SK-N-SH (cell line): Measurements from ENCODE around the gene ZCCHC2. TPM values are rescaled to one million over a fixed set of nuclear protein-coding genes. Genes with fewer than 3 reads are reported as not detected.

ENCODE experiments used
- CTCF ChIA-PET: fragments of 300-600, 350-600 bp; formaldehyde crosslinking; extraction: SDS; loops from one replicate; lab custom pipeline; 2021; lab: Yijun Ruan, JAX
- POLR2A ChIA-PET: fragments of 350-600 bp; sonication (Branson Sonifier 250); formaldehyde crosslinking; extraction: SDS; loops from one replicate; lab custom pipeline; 2020; ENCODE audit warnings: antibody characterized with exemption, inconsistent platforms; lab: Yijun Ruan, JAX
- DNase-seq: peaks from one replicate; pipeline ENCODE4 v3.0.0; 2012
- H2AFZ ChIP-seq: fragments of 200-600 bp; sonication (generic); 2 replicates; pipeline ENCODE4 v1.8.1; 2016; ENCODE audit warnings: antibody characterized with exemption, mild to moderate bottlenecking, low read depth
- H3F3A ChIP-seq: fragments of 200-600 bp; sonication (generic); replicated peaks from 2 replicates; pipeline ENCODE3; 2016; ENCODE audit warnings: antibody characterized with exemption, mild to moderate bottlenecking; ENCODE audit not compliant: insufficient read depth
- H3K27ac ChIP-seq, 2 experiments: fragments of 200-500 bp in 1 of 2; fragments of 200-600 bp in 1 of 2; sonication (Bioruptor generic) in 1 of 2; sonication (generic), shearing (Covaris generic) in 1 of 2; 2 replicates each; pipeline versions ENCODE4 v1.5.1 to v1.6.1; 2014 to 2016; ENCODE audit warnings: low read depth in 2 of 2, inconsistent platforms in 1 of 2, low read length in 1 of 2, mild to moderate bottlenecking in 1 of 2, mixed read lengths in 1 of 2
- H3K27me3 ChIP-seq: fragments of 200-600 bp; sonication (generic), shearing (Covaris generic); 2 replicates; pipeline ENCODE4 v1.6.1; 2016; ENCODE audit warnings: mixed run types; ENCODE audit not compliant: insufficient read depth
- H3K36me3 ChIP-seq, 2 experiments: fragments of 200-500 bp in 1 of 2; fragments of 200-600 bp in 1 of 2; sonication (Bioruptor generic) in 1 of 2; sonication (generic) in 1 of 2; replicated peaks in 1 of 2; 2 replicates each; pipeline versions ENCODE3 to v1.5.1; 2014 to 2016; ENCODE audit warnings: low read length in 1 of 2, mild to moderate bottlenecking in 1 of 2; ENCODE audit not compliant: insufficient read depth in 2 of 2, control insufficient read depth in 1 of 2
- H3K4me1 ChIP-seq, 2 experiments: fragments of 200-500 bp in 1 of 2; fragments of 200-600 bp in 1 of 2; sonication (Bioruptor generic) in 1 of 2; sonication (generic), shearing (Covaris generic) in 1 of 2; 2 replicates each; pipeline versions ENCODE4 v1.5.1 to v1.6.1; 2014 to 2016; ENCODE audit warnings: low read depth in 1 of 2, low read length in 1 of 2, mixed run types in 1 of 2; ENCODE audit not compliant: insufficient read depth in 2 of 2, control insufficient read depth in 1 of 2
- H3K4me2 ChIP-seq: fragments of 200-600 bp; sonication (generic), shearing (Covaris generic); 2 replicates; pipeline ENCODE4 v1.6.1; 2017; ENCODE audit warnings: mixed run types
- H3K4me3 ChIP-seq, 2 experiments: fragments of 200-500 bp in 1 of 2; fragments of 200-600 bp in 1 of 2; sonication (Bioruptor generic) in 1 of 2; sonication (generic), shearing (Covaris generic) in 1 of 2; 2 replicates each; pipeline versions ENCODE4 v1.5.1 to v1.8.1; 2014 to 2016; ENCODE audit warnings: low read depth in 2 of 2, inconsistent platforms in 1 of 2, low read length in 1 of 2, mild to moderate bottlenecking in 1 of 2, mixed read lengths in 1 of 2, moderate library complexity in 1 of 2
- H3K79me2 ChIP-seq: fragments of 200-600 bp; sonication (generic); 2 replicates; pipeline ENCODE4 v1.8.1; 2017; ENCODE audit warnings: mild to moderate bottlenecking; ENCODE audit not compliant: insufficient read depth
- H3K9ac ChIP-seq: fragments of 200-600 bp; sonication (generic); 2 replicates; pipeline ENCODE4 v1.6.1; 2017; ENCODE audit warnings: mixed run types
- H3K9me2 ChIP-seq: fragments of 200-600 bp; sonication (generic); 2 replicates; pipeline ENCODE4 v1.6.1; 2017; ENCODE audit warnings: mixed run types
- H3K9me3 ChIP-seq: fragments of 200-600 bp; sonication (generic); 2 replicates; pipeline ENCODE4 v1.6.1; 2017; ENCODE audit warnings: mixed run types, mild to moderate bottlenecking, moderate library complexity
- H4K20me1 ChIP-seq: fragments of 200-600 bp; sonication (generic); 2 replicates; pipeline ENCODE4 v1.6.1; 2017; ENCODE audit warnings: mild to moderate bottlenecking, mixed run types; ENCODE audit not compliant: insufficient read depth
- FOXM1 ChIP-seq: IDR thresholded peaks from 2 replicates; pipeline ENCODE4 v1.4.0; 2012; ENCODE audit warnings: low read depth, mild to moderate bottlenecking
- GATA2 ChIP-seq: sonication (generic); formaldehyde crosslinking; IDR thresholded peaks from 2 replicates; pipeline ENCODE4 v1.5.0; 2020; ENCODE audit warnings: mild to moderate bottlenecking, missing genetic modification reagents
- MEF2A ChIP-seq: IDR thresholded peaks from 2 replicates; pipeline ENCODE4 v1.4.0; 2012; ENCODE audit warnings: low read depth, borderline replicate concordance
- MXI1 ChIP-seq: IDR thresholded peaks from 2 replicates; pipeline ENCODE4 v1.6.1; 2012; ENCODE audit warnings: mild to moderate bottlenecking, low read depth, low read length, improper control_type of control experiment
- NFIC ChIP-seq: IDR thresholded peaks from 2 replicates; pipeline ENCODE4 v1.4.0; 2012; ENCODE audit warnings: borderline replicate concordance
- POLR2AphosphoS5 ChIP-seq: IDR thresholded peaks from 2 replicates; pipeline ENCODE4 v1.6.1; 2012; ENCODE audit warnings: low read depth, low read length
- RFX5 ChIP-seq: IDR thresholded peaks from 2 replicates; pipeline ENCODE4 v1.6.1; 2012; ENCODE audit warnings: mild to moderate bottlenecking, improper control_type of control experiment, low read length
- TAF1 ChIP-seq: IDR thresholded peaks from 2 replicates; pipeline ENCODE4 v1.6.1; 2012; ENCODE audit warnings: low read depth, mild to moderate bottlenecking, low read length, moderate library complexity, borderline replicate concordance
- TCF12 ChIP-seq: IDR thresholded peaks from 2 replicates; pipeline ENCODE4 v1.4.0; 2012
- YY1 ChIP-seq: IDR thresholded peaks from 2 replicates; pipeline ENCODE4 v1.4.0; 2012; ENCODE audit warnings: low read depth, mild to moderate bottlenecking
- WGBS: methylation state at CpG from one replicate; pipeline ENCODE4 v1.1.6; 2017; ENCODE audit warnings: low lambda C conversion rate; 5-methylcytosine and 5-hydroxymethylcytosine counted together
- polyA plus RNA-seq, 3 experiments: library from polyadenylated mRNA; depleted of rRNA; stranded (reverse); fragments of >200 nt; gene quantifications; 2 replicates each; pipeline ENCODE4 v1.2.3, GENCODE V29; 2012
- TF ChIP-seq, protein P1 (sequence below): fragments of 200-600 bp; sonication (generic); IDR thresholded peaks from 2 replicates; pipeline ENCODE4 v1.6.1; 2017; ENCODE audit warnings: antibody characterized with exemption, mild to moderate bottlenecking, moderate library complexity
- TF ChIP-seq, protein P2 (sequence below): fragments of 150-350 bp; IDR thresholded peaks from 2 replicates; pipeline ENCODE4 v1.6.1; 2017; ENCODE audit warnings: antibody characterized with exemption, low read length, low read depth, borderline replicate concordance
- TF ChIP-seq, protein P3 (sequence below): IDR thresholded peaks from 2 replicates; pipeline ENCODE4 v1.4.0; 2012; ENCODE audit warnings: low read depth, borderline replicate concordance
- TF ChIP-seq, protein P4 (sequence below): fragments of 150-350 bp; IDR thresholded peaks from 2 replicates; pipeline ENCODE4 v1.6.1; 2016; ENCODE audit warnings: mild to moderate bottlenecking, low read depth, low read length

The ZCCHC2 gene
- polyA plus RNA-seq, 1 of the 3 experiments (the other 2 are of a cell fraction): 7.3 TPM

DNA sequence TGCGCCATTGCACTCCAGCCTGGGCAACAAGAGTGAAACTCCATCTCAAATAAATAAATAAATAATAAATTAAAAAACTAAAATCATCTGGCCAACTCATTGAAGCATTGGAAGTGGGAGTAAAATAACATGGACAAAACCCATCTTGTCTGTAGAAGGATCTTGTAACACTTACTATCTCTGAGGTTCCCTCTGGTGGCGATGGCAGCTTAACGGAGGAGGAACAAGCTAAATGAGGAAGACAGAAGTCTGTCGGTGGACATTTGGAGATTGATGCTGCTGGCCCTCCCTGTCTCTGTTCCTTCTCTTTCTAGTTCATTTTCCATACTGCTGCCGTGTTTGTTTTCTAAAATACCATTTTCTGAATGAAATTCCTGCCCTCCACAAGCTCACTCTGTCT is 43.4 kb downstream of the ZCCHC2 start:
- Histone ChIP-seq H3K27me3 (no peaks in the 10 kb centered on the region), H3F3A (no peaks in the 10 kb centered on the region)
- TF ChIP-seq, protein P1, sequence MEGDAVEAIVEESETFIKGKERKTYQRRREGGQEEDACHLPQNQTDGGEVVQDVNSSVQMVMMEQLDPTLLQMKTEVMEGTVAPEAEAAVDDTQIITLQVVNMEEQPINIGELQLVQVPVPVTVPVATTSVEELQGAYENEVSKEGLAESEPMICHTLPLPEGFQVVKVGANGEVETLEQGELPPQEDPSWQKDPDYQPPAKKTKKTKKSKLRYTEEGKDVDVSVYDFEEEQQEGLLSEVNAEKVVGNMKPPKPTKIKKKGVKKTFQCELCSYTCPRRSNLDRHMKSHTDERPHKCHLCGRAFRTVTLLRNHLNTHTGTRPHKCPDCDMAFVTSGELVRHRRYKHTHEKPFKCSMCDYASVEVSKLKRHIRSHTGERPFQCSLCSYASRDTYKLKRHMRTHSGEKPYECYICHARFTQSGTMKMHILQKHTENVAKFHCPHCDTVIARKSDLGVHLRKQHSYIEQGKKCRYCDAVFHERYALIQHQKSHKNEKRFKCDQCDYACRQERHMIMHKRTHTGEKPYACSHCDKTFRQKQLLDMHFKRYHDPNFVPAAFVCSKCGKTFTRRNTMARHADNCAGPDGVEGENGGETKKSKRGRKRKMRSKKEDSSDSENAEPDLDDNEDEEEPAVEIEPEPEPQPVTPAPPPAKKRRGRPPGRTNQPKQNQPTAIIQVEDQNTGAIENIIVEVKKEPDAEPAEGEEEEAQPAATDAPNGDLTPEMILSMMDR: peak; percentile 25; the same call in 1 of the 2 replicates
- TF ChIP-seq MEF2A: no peak
- TF ChIP-seq, all 33 proteins: peak for 1
- 93% methylated on average over 5 of the region's 5 CpGs for WGBS
- ChIA-PET CTCF (interaction anchor here (1.3 to 2.7 kb wide), 2 partner anchors 18 to 20 kb away, joined by 3 to 19 read pairs; no protein-coding TSS in a partner anchor), POLR2A (no interaction called here)
- no peak overlapping the region for H3K9ac ChIP-seq
- H3K9me2 ChIP-seq: no peaks in the 10 kb centered on the region
- H3K4me1 ChIP-seq: no peaks in the 10 kb centered on the region
- H3K79me2 ChIP-seq: no peaks in the 10 kb centered on the region
- peaks cover 60 to 67% of the 10 kb centered on the region in 2 experiments for H3K36me3 ChIP-seq
- no peak for DNase-seq
- H3K9me3 ChIP-seq: no peaks in the 10 kb centered on the region
- H2AFZ ChIP-seq: no peak overlapping the region
- H3K27ac ChIP-seq: no peak overlapping the region
- H3K4me2 ChIP-seq: no peak overlapping the region
- no peaks in the 10 kb centered on the region for H4K20me1 ChIP-seq
- H3K4me3 ChIP-seq: no peak overlapping the region

DNA sequence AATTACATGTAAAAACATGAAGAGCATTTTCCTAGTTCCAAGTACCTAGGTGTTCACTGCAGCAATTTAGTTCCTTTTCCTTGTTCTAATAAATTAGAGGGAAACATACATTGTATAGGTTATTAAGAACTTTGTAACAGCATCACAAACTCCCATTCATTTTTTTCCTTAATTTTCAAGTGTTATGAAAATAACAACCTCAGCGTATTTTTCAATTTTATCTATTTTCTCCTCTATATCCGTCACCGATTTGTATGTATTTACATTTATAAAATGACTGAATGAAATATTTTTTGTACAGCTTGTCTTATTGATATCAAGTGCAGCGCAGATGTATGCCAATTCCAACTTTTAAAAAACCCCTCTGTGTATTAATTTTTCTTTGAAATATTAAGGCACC is 44.0 kb downstream of the ZCCHC2 start:
- H3K9me3 ChIP-seq: no peaks in the 10 kb centered on the region
- H3K79me2 ChIP-seq: no peaks in the 10 kb centered on the region
- WGBS: 94% methylated on average over 4 of the region's 4 CpGs
- TF ChIP-seq TAF1 (no peak), MXI1 (no peak), YY1 (no peak), RFX5 (no peak), FOXM1 (no peak), TCF12 (no peak), POLR2AphosphoS5 (no peak), NFIC (no peak), GATA2 (no peak)
- TF ChIP-seq, protein P1: no peak
- TF ChIP-seq, protein P2, sequence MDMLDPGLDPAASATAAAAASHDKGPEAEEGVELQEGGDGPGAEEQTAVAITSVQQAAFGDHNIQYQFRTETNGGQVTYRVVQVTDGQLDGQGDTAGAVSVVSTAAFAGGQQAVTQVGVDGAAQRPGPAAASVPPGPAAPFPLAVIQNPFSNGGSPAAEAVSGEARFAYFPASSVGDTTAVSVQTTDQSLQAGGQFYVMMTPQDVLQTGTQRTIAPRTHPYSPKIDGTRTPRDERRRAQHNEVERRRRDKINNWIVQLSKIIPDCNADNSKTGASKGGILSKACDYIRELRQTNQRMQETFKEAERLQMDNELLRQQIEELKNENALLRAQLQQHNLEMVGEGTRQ: no peak
- TF ChIP-seq, protein P3, sequence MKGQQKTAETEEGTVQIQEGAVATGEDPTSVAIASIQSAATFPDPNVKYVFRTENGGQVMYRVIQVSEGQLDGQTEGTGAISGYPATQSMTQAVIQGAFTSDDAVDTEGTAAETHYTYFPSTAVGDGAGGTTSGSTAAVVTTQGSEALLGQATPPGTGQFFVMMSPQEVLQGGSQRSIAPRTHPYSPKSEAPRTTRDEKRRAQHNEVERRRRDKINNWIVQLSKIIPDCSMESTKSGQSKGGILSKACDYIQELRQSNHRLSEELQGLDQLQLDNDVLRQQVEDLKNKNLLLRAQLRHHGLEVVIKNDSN: no peak
- TF ChIP-seq, protein P4, sequence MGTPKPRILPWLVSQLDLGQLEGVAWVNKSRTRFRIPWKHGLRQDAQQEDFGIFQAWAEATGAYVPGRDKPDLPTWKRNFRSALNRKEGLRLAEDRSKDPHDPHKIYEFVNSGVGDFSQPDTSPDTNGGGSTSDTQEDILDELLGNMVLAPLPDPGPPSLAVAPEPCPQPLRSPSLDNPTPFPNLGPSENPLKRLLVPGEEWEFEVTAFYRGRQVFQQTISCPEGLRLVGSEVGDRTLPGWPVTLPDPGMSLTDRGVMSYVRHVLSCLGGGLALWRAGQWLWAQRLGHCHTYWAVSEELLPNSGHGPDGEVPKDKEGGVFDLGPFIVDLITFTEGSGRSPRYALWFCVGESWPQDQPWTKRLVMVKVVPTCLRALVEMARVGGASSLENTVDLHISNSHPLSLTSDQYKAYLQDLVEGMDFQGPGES: no peak
- H3K9me2 ChIP-seq: no peaks in the 10 kb centered on the region
- no peak overlapping the region for H3K4me2 ChIP-seq
- no peak overlapping the region for H3K4me3 ChIP-seq
- H4K20me1 ChIP-seq: no peaks in the 10 kb centered on the region
- H3K9ac ChIP-seq: no peak overlapping the region
- no peak for DNase-seq
- no peaks in the 10 kb centered on the region for H3F3A ChIP-seq
- H3K36me3 ChIP-seq: peaks cover 62 to 68% of the 10 kb centered on the region in 2 experiments
- no peak overlapping the region for H2AFZ ChIP-seq
- CTCF ChIA-PET: interaction anchor here (1.3 to 2.7 kb wide), 2 partner anchors 17 to 19 kb away, joined by 3 to 19 read pairs; no protein-coding TSS in a partner anchor
- no peaks in the 10 kb centered on the region for H3K4me1 ChIP-seq
- H3K27ac ChIP-seq: no peak overlapping the region
- POLR2A ChIA-PET: no interaction called here
- no peaks in the 10 kb centered on the region for H3K27me3 ChIP-seq
